ENCODE results near the gene ABTB1.

DNA sequence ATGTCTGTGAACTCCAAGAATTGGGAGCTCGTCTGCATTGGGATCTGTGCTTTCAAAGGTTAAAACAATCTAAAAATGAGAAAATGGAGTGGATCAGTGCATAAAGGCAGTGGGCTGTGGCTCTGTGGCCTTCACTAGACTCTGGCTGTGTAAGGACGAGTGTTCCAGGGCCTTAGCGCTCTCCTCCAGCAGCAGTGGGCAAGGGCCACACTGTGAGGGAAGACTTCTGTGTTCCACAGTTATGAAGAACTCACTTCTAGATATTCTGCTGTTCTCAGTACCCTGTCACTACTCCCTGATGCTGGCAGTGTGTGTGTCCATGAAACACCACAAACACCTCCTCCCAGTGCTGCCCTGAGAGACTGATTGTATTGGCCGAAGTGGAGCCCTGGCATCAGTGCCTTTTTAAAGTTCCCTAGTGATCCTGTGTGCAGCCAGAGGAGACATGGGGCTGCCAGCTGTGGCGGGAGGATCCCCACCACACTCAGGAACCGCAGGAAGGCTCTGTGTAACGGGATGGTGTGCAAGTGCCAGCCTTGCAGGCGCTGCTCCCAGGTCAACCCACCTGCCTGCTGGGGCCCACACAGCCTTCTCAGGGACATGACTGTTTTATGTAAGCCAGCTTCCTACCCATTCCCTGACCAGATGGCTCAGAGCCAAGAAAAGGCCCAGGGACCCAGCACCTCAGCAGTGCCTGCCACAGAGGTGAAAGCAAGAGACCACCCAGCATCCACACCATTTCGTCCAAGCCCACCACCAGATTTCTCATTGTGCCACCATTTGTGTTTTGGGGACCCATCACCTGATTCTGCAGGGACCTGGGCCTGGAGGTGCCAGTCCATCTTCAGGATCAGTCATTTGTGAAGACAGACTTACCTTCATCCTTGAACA is 40.4 kb downstream of the ABTB1 start:
- TF ChIP-seq, protein P1, sequence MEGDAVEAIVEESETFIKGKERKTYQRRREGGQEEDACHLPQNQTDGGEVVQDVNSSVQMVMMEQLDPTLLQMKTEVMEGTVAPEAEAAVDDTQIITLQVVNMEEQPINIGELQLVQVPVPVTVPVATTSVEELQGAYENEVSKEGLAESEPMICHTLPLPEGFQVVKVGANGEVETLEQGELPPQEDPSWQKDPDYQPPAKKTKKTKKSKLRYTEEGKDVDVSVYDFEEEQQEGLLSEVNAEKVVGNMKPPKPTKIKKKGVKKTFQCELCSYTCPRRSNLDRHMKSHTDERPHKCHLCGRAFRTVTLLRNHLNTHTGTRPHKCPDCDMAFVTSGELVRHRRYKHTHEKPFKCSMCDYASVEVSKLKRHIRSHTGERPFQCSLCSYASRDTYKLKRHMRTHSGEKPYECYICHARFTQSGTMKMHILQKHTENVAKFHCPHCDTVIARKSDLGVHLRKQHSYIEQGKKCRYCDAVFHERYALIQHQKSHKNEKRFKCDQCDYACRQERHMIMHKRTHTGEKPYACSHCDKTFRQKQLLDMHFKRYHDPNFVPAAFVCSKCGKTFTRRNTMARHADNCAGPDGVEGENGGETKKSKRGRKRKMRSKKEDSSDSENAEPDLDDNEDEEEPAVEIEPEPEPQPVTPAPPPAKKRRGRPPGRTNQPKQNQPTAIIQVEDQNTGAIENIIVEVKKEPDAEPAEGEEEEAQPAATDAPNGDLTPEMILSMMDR (IDR thresholded peaks at IDR 0.05), result no peak
- TF ChIP-seq EZH2 (IDR thresholded peaks at IDR 0.05; ENCODE audit: borderline replicate concordance, insufficient read depth, low read depth, low read length, poor library complexity, severe bottlenecking), result no peak
